Loucy (cell line): ENCODE data around the gene POU2F3.

Experiments used
- CTCF ChIP-seq: fragments of 200-600 bp; sonication (generic); conservative IDR thresholded peaks from 2 replicates; pipeline ENCODE4 v1.5.1; 2014; ENCODE audit warnings: mild to moderate bottlenecking, antibody characterized with exemption, low read length
- EZH2phosphoT487 ChIP-seq: fragments of 200-600 bp; IDR thresholded peaks from 2 replicates; pipeline ENCODE4 v1.6.1; 2018; ENCODE audit warnings: antibody characterized with exemption, mild to moderate bottlenecking, moderate library complexity, borderline replicate concordance

DNA sequence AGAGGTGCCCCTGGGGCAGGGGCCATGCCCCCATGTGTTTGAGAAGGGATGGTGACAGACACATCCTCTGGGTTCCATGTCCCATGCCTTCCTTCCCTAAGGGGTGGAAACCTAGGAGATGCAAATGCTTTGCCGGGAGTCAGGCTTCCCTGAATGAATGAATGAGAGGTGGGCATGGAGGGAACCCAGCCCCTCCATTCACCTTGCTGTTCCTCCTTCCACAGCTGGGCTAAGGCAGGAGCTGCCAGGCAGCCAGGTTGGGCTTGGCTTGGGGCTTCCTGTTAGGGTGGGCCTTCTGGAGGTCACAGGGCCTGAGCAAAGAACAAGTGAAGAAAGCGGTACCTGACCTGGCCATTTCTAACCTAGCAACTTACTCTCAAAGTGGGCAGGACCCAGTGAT lies 926 bp downstream of the POU2F3 start:
- TF ChIP-seq EZH2phosphoT487, result no peak
- no peak for TF ChIP-seq CTCF
